GM12878 (cell line): ENCODE data around the gene TCF12.

Experiments
- CBFB ChIP-seq: IDR thresholded peaks from 2 replicates; pipeline ENCODE4 v1.6.1; 2016; ENCODE audit warnings: antibody characterized with exemption, low read depth
- EED ChIP-seq: sonication (generic); IDR thresholded peaks from 2 replicates; pipeline ENCODE4 v1.6.1; 2016; ENCODE audit warnings: antibody characterized with exemption, low read depth
- EP300 ChIP-seq, 2 experiments: fragments of 150-350 bp in 1 of 2; IDR thresholded peaks; 2 replicates each; pipeline ENCODE4 v1.6.1; 2011 to 2012; ENCODE audit warnings: low read depth in 2 of 2, low read length in 2 of 2, borderline replicate concordance in 1 of 2, improper control_type of control experiment in 1 of 2, inconsistent platforms in 1 of 2; ENCODE audit not compliant: control insufficient read depth in 1 of 2
- ESRRA ChIP-seq: IDR thresholded peaks from 2 replicates; pipeline ENCODE4 v1.6.1; 2012; ENCODE audit warnings: mild to moderate bottlenecking, low read length, improper control_type of control experiment
- FOXK2 ChIP-seq: fragments of 450-650 bp; IDR thresholded peaks from 2 replicates; pipeline ENCODE4 v1.6.1; 2017; ENCODE audit warnings: mild to moderate bottlenecking, moderate library complexity
- HDAC2 ChIP-seq: fragments of 200-600 bp; sonication (generic); IDR thresholded peaks from 2 replicates; pipeline ENCODE4 v1.6.1; 2017
- JUND ChIP-seq: IDR thresholded peaks from 2 replicates; pipeline ENCODE4 v1.6.1; 2012; ENCODE audit warnings: low read depth, mild to moderate bottlenecking, low read length, improper control_type of control experiment, moderate library complexity
- MYC ChIP-seq: IDR thresholded peaks from 2 replicates; pipeline ENCODE4 v1.6.1; 2011; ENCODE audit warnings: mild to moderate bottlenecking, low read length, moderate library complexity, inconsistent platforms; ENCODE audit not compliant: insufficient read depth, insufficient replicate concordance, insufficient read length, severe bottlenecking
- POLR2A ChIP-seq: IDR thresholded peaks from 2 replicates; pipeline ENCODE4 v1.6.1; 2011; ENCODE audit warnings: low read depth, mild to moderate bottlenecking, low read length
- RFX5 ChIP-seq: IDR thresholded peaks from 2 replicates; pipeline ENCODE4 v1.6.1; 2011; ENCODE audit warnings: low read depth, low read length, improper control_type of control experiment
- TF ChIP-seq, protein P1 (sequence below), 3 experiments: IDR thresholded peaks in 2 of 3; conservative IDR thresholded peaks in 1 of 3; 2 replicates each; pipeline ENCODE4 v1.5.1; 2011; ENCODE audit warnings: low read depth in 3 of 3, low read length in 3 of 3, mild to moderate bottlenecking in 3 of 3, control low read depth in 2 of 3, moderate library complexity in 2 of 3, inconsistent platforms in 1 of 3, mixed read lengths in 1 of 3; ENCODE audit not compliant: control insufficient read depth in 2 of 3, insufficient read depth in 1 of 3; ENCODE audit errors: extremely low read depth in 1 of 3
- TF ChIP-seq, protein P2 (sequence below): fragments of 450-650 bp; IDR thresholded peaks from 2 replicates; pipeline ENCODE4 v1.6.1; 2016; ENCODE audit warnings: mild to moderate bottlenecking, moderate library complexity, borderline replicate concordance
- TF ChIP-seq, protein P3 (sequence below): fragments of 450-650 bp; formaldehyde crosslinking; IDR thresholded peaks from 2 replicates; pipeline ENCODE4 v1.5.0; 2022; ENCODE audit warnings: mild to moderate bottlenecking, missing genetic modification characterization

DNA sequence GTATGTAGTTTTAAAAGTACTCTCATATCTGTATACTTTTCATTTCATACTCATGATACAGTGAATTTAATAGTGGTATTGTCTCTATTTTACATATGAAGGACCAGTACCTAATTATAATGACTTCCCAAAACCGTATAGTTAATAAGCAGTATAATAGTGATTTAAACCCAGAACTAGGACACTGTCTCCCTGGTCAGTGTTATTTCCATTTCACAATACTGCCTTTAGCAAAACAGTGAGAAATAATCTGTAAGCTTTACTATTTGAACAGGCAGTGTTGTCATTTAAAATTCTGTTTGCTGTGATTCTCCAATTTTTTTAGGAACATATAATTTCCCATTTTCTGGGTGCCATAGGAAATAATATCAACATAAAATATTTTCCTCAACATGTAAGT is 116.2 kb downstream of the TCF12 start:
- TF ChIP-seq, protein P1, sequence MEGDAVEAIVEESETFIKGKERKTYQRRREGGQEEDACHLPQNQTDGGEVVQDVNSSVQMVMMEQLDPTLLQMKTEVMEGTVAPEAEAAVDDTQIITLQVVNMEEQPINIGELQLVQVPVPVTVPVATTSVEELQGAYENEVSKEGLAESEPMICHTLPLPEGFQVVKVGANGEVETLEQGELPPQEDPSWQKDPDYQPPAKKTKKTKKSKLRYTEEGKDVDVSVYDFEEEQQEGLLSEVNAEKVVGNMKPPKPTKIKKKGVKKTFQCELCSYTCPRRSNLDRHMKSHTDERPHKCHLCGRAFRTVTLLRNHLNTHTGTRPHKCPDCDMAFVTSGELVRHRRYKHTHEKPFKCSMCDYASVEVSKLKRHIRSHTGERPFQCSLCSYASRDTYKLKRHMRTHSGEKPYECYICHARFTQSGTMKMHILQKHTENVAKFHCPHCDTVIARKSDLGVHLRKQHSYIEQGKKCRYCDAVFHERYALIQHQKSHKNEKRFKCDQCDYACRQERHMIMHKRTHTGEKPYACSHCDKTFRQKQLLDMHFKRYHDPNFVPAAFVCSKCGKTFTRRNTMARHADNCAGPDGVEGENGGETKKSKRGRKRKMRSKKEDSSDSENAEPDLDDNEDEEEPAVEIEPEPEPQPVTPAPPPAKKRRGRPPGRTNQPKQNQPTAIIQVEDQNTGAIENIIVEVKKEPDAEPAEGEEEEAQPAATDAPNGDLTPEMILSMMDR (IDR thresholded peaks at IDR 0.05 in 2 of 3, conservative IDR thresholded peaks at IDR 0.05 in 1 of 3; ENCODE audit: control insufficient read depth in 2 of 3, extremely low read depth in 1 of 3, insufficient read depth in 1 of 3, low read depth in 3 of 3, low read length in 3 of 3) = no peak
- TF ChIP-seq POLR2A (no peak), EED (no peak), HDAC2 (no peak), EP300 (IDR thresholded peaks at IDR 0.05; ENCODE audit: borderline replicate concordance in 1 of 2, control insufficient read depth in 1 of 2, low read depth in 2 of 2, low read length in 2 of 2) (no peak), MYC (no peak), ESRRA (no peak), CBFB (no peak), JUND (no peak), FOXK2 (no peak), RFX5 (no peak)
- TF ChIP-seq, protein P2, sequence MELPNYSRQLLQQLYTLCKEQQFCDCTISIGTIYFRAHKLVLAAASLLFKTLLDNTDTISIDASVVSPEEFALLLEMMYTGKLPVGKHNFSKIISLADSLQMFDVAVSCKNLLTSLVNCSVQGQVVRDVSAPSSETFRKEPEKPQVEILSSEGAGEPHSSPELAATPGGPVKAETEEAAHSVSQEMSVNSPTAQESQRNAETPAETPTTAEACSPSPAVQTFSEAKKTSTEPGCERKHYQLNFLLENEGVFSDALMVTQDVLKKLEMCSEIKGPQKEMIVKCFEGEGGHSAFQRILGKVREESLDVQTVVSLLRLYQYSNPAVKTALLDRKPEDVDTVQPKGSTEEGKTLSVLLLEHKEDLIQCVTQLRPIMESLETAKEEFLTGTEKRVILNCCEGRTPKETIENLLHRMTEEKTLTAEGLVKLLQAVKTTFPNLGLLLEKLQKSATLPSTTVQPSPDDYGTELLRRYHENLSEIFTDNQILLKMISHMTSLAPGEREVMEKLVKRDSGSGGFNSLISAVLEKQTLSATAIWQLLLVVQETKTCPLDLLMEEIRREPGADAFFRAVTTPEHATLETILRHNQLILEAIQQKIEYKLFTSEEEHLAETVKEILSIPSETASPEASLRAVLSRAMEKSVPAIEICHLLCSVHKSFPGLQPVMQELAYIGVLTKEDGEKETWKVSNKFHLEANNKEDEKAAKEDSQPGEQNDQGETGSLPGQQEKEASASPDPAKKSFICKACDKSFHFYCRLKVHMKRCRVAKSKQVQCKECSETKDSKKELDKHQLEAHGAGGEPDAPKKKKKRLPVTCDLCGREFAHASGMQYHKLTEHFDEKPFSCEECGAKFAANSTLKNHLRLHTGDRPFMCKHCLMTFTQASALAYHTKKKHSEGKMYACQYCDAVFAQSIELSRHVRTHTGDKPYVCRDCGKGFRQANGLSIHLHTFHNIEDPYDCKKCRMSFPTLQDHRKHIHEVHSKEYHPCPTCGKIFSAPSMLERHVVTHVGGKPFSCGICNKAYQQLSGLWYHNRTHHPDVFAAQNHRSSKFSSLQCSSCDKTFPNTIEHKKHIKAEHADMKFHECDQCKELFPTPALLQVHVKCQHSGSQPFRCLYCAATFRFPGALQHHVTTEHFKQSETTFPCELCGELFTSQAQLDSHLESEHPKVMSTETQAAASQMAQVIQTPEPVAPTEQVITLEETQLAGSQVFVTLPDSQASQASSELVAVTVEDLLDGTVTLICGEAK = no peak
- TF ChIP-seq, protein P3, sequence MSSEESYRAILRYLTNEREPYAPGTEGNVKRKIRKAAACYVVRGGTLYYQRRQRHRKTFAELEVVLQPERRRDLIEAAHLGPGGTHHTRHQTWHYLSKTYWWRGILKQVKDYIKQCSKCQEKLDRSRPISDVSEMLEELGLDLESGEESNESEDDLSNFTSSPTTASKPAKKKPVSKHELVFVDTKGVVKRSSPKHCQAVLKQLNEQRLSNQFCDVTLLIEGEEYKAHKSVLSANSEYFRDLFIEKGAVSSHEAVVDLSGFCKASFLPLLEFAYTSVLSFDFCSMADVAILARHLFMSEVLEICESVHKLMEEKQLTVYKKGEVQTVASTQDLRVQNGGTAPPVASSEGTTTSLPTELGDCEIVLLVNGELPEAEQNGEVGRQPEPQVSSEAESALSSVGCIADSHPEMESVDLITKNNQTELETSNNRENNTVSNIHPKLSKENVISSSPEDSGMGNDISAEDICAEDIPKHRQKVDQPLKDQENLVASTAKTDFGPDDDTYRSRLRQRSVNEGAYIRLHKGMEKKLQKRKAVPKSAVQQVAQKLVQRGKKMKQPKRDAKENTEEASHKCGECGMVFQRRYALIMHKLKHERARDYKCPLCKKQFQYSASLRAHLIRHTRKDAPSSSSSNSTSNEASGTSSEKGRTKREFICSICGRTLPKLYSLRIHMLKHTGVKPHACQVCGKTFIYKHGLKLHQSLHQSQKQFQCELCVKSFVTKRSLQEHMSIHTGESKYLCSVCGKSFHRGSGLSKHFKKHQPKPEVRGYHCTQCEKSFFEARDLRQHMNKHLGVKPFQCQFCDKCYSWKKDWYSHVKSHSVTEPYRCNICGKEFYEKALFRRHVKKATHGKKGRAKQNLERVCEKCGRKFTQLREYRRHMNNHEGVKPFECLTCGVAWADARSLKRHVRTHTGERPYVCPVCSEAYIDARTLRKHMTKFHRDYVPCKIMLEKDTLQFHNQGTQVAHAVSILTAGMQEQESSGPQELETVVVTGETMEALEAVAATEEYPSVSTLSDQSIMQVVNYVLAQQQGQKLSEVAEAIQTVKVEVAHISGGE (CRISPR knock-in tag) = no peak
